H9 (cell line): ENCODE results near the gene ZNF700. TPM values are rescaled to one million over a fixed set of nuclear protein-coding genes. Genes with fewer than 3 reads are reported as not detected.

ENCODE experiments used
- DNase-seq: peaks from one replicate; pipeline ENCODE4 v3.0.0-alpha.2; 2017
- H2AFZ ChIP-seq: one replicate; pipeline ENCODE4 v1.6.1; 2013; ENCODE audit warnings: mild to moderate bottlenecking, low read length, control low read depth, moderate library complexity
- H2AK5ac ChIP-seq: 2 replicates; pipeline ENCODE4 v1.6.1; 2013; ENCODE audit warnings: low read length, control low read depth, mixed read lengths; ENCODE audit not compliant: insufficient read length
- H2BK120ac ChIP-seq: one replicate; pipeline ENCODE4 v1.6.1; 2013; ENCODE audit warnings: low read depth, mild to moderate bottlenecking, low read length, control low read depth, inconsistent platforms; ENCODE audit not compliant: poor library complexity, severe bottlenecking
- H2BK12ac ChIP-seq: 2 replicates; pipeline ENCODE4 v1.6.1; 2013; ENCODE audit warnings: low read length, control low read depth, mixed read lengths, low read depth; ENCODE audit not compliant: insufficient read length
- H2BK15ac ChIP-seq: 2 replicates; pipeline ENCODE4 v1.6.1; 2013; ENCODE audit warnings: low read depth, low read length, control low read depth
- H2BK20ac ChIP-seq: one replicate; pipeline ENCODE4 v1.6.1; 2013; ENCODE audit warnings: low read depth, mild to moderate bottlenecking, low read length, control low read depth, inconsistent platforms; ENCODE audit not compliant: poor library complexity, severe bottlenecking
- H2BK5ac ChIP-seq: 2 replicates; pipeline ENCODE4 v1.6.1; 2013; ENCODE audit warnings: low read length, control low read depth, mixed read lengths; ENCODE audit not compliant: insufficient read length
- H3K14ac ChIP-seq: 2 replicates; pipeline ENCODE4 v1.6.1; 2013; ENCODE audit warnings: low read length, control low read depth; ENCODE audit not compliant: insufficient read depth
- H3K18ac ChIP-seq: 2 replicates; pipeline ENCODE4 v1.6.1; 2013; ENCODE audit warnings: low read depth, mild to moderate bottlenecking, mixed read lengths, low read length, control low read depth; ENCODE audit not compliant: insufficient read length
- H3K23ac ChIP-seq: 2 replicates; pipeline ENCODE4 v1.6.1; 2013; ENCODE audit warnings: low read length, control low read depth, mixed read lengths, low read depth; ENCODE audit not compliant: insufficient read length
- H3K23me2 ChIP-seq: 2 replicates; pipeline ENCODE4 v1.6.1; 2013; ENCODE audit warnings: low read depth, mild to moderate bottlenecking, mixed read lengths, low read length, control low read depth; ENCODE audit not compliant: insufficient read length, poor library complexity, severe bottlenecking
- H3K27ac ChIP-seq: 2 replicates; pipeline ENCODE4 v1.5.1; 2013; ENCODE audit warnings: low read length, control low read depth, mixed read lengths, low read depth; ENCODE audit not compliant: insufficient read length
- H3K27me3 ChIP-seq: 2 replicates; pipeline ENCODE4 v1.6.1; 2013; ENCODE audit warnings: low read length, control low read depth, inconsistent platforms; ENCODE audit not compliant: insufficient read depth
- H3K4ac ChIP-seq: 2 replicates; pipeline ENCODE4 v1.6.1; 2013; ENCODE audit warnings: low read depth, mild to moderate bottlenecking, control low read depth, inconsistent platforms, low read length, moderate library complexity
- H3K4me1 ChIP-seq: 2 replicates; pipeline ENCODE4 v1.6.1; 2013; ENCODE audit warnings: low read length, control low read depth, inconsistent platforms; ENCODE audit not compliant: insufficient read depth
- H3K4me2 ChIP-seq: 2 replicates; pipeline ENCODE4 v1.6.1; 2013; ENCODE audit warnings: low read length, control low read depth, mixed read lengths; ENCODE audit not compliant: insufficient read length, insufficient read depth
- H3K56ac ChIP-seq: 2 replicates; pipeline ENCODE4 v1.6.1; 2013; ENCODE audit warnings: low read depth, mild to moderate bottlenecking, mixed read lengths, low read length, control low read depth; ENCODE audit not compliant: insufficient read length
- H3K79me1 ChIP-seq: 2 replicates; pipeline ENCODE4 v1.6.1; 2013; ENCODE audit warnings: low read depth, mild to moderate bottlenecking, moderate library complexity, low read length, control low read depth, inconsistent platforms; ENCODE audit not compliant: insufficient read depth, poor library complexity, severe bottlenecking
- H3K79me2 ChIP-seq: 2 replicates; pipeline ENCODE4 v1.6.1; 2013; ENCODE audit warnings: low read length, control low read depth, inconsistent platforms; ENCODE audit not compliant: insufficient read depth
- H3K9ac ChIP-seq: 2 replicates; pipeline ENCODE4 v1.6.1; 2013; ENCODE audit warnings: low read length, control low read depth, mixed read lengths; ENCODE audit not compliant: insufficient read length; ENCODE audit errors: extremely low read depth
- H3K9me3 ChIP-seq: one replicate; pipeline ENCODE4 v1.6.1; 2013; ENCODE audit warnings: low read depth, low read length, inconsistent platforms; ENCODE audit not compliant: control insufficient read depth
- H3T11ph ChIP-seq: one replicate; pipeline ENCODE4 v1.6.1; 2013; ENCODE audit warnings: mild to moderate bottlenecking, low read length, control low read depth, inconsistent platforms
- H4K20me1 ChIP-seq: one replicate; pipeline ENCODE4 v1.6.1; 2013; ENCODE audit not compliant: control insufficient read depth, insufficient read length, insufficient read depth
- H4K5ac ChIP-seq: 2 replicates; pipeline ENCODE4 v1.6.1; 2013; ENCODE audit warnings: low read depth, mild to moderate bottlenecking, mixed read lengths, low read length, control low read depth; ENCODE audit not compliant: insufficient read length
- H4K8ac ChIP-seq: replicated peaks from 2 replicates; pipeline ENCODE4 v1.6.1; 2013; ENCODE audit warnings: low read length, control low read depth, mixed read lengths, low read depth; ENCODE audit not compliant: insufficient read length
- H4K91ac ChIP-seq: 2 replicates; pipeline ENCODE4 v1.6.1; 2013; ENCODE audit warnings: low read depth, mild to moderate bottlenecking, moderate library complexity, mixed read lengths, low read length, control low read depth; ENCODE audit not compliant: insufficient read length
- H3K27ac Mint-ChIP-seq, 3 experiments: 2 replicates in 2 of 3; 3 replicates in 1 of 3; pipeline ENCODE4 v1.8.0; 2020 to 2021; ENCODE audit warnings: mixed read lengths in 3 of 3, mild to moderate bottlenecking in 1 of 3, moderate library complexity in 1 of 3
- H3K27me3 Mint-ChIP-seq: 2 replicates; pipeline ENCODE4 v1.8.0; 2021; ENCODE audit warnings: low read depth, mild to moderate bottlenecking, moderate library complexity, mixed read lengths
- H3K36me3 Mint-ChIP-seq, 3 experiments: 2 replicates in 2 of 3; 3 replicates in 1 of 3; pipeline ENCODE4 v1.8.0; 2020 to 2021; ENCODE audit warnings: low read depth in 3 of 3, mixed read lengths in 3 of 3; ENCODE audit not compliant: insufficient read depth in 1 of 3
- H3K4me1 Mint-ChIP-seq, 2 experiments: 2 replicates each; pipeline ENCODE4 v1.8.0; 2020; ENCODE audit warnings: mixed read lengths in 2 of 2
- H3K4me3 Mint-ChIP-seq, 2 experiments: 2 replicates in 1 of 2; 3 replicates in 1 of 2; pipeline ENCODE4 v1.8.0; 2020 to 2021; ENCODE audit warnings: mild to moderate bottlenecking in 2 of 2, mixed read lengths in 2 of 2, moderate library complexity in 1 of 2
- H3K9me3 Mint-ChIP-seq, 2 experiments: 2 replicates in 1 of 2; 3 replicates in 1 of 2; pipeline ENCODE4 v1.8.0; 2020; ENCODE audit warnings: mild to moderate bottlenecking in 2 of 2, mixed read lengths in 2 of 2, moderate library complexity in 1 of 2
- CTCF ChIP-seq: fragments of 200-600 bp; sonication (generic); conservative IDR thresholded peaks from 3 replicates; pipeline ENCODE4 v1.8.0; 2021; ENCODE audit warnings: antibody characterized with exemption, mild to moderate bottlenecking
- WGBS: extraction: QIAGEN DNeasy Blood & Tissue Kit; methylation state at CpG from one replicate; pipeline ENCODE4 v1.1.7; 2013; ENCODE audit warnings: missing lambda C conversion rate, low lambda C conversion rate, mixed read lengths; ENCODE audit not compliant: insufficient read length; ENCODE audit errors: extremely low coverage; 5-methylcytosine and 5-hydroxymethylcytosine counted together
- total RNA-seq: library from RNA; stranded (reverse); gene quantifications from 2 replicates; pipeline ENCODE4 v1.2.1, GENCODE V29; 2021

Gene ZNF700
- total RNA-seq, 1 experiment from 2014 or later: 9.9 TPM

GRCh38 chr19:11927227-11927626 lies 2.3 kb downstream of the ZNF700 start:
- Histone ChIP-seq H3K79me1 (peaks cover 10% of the 10 kb centered on the region), H3K56ac (no peak overlapping the region), H2BK20ac (no peak overlapping the region), H3K9ac (no peak overlapping the region), H3K27ac (no peak overlapping the region), H3K79me2 (no peaks in the 10 kb centered on the region), H3K4me2 (no peak overlapping the region), H3T11ph (no peak overlapping the region), H3K4ac (no peak overlapping the region), H3K23ac (no peak overlapping the region), H4K91ac (no peak overlapping the region), H3K14ac (no peak overlapping the region), H2AFZ (no peak overlapping the region), H3K23me2 (peaks cover 12% of the 10 kb centered on the region), H4K5ac (no peak overlapping the region), H3K4me1 (no peaks in the 10 kb centered on the region; the same call in 1 of the 2 replicates), H3K27me3 (no peaks in the 10 kb centered on the region), H4K8ac (no peak overlapping the region), H2BK5ac (no peak overlapping the region), H3K9me3 (no peaks in the 10 kb centered on the region), H3K18ac (no peak overlapping the region), H2BK120ac (no peak overlapping the region), H2AK5ac (no peak overlapping the region), H4K20me1 (no peaks in the 10 kb centered on the region), H2BK12ac (no peak overlapping the region), H2BK15ac (no peak overlapping the region)
- DNase-seq: no peak
- Mint-ChIP-seq H3K4me1 (peaks cover 20 to 25% of the 10 kb centered on the region in 2 experiments), H3K27ac (no peak overlapping the region), H3K27me3 (peaks cover 11% of the 10 kb centered on the region), H3K9me3 (peaks cover 13 to 52% of the 10 kb centered on the region in 2 experiments; a peak in 4 of 5 replicates), H3K36me3 (peaks cover 5 to 54% (median 49%) of the 10 kb centered on the region in 3 experiments), H3K4me3 (no peak overlapping the region)
- no peak for TF ChIP-seq CTCF
- no CpG with 5 or more reads among the region's 3 CpGs for WGBS
